Neutrophil (primary cell): ENCODE measurements around the gene FGF14.

ENCODE experiments used
- H3K27ac ChIP-seq: fragments of 200-600 bp; sonication (generic); 2 replicates; pipeline ENCODE4 v1.5.1; 2016; ENCODE audit warnings: mild to moderate bottlenecking, moderate library complexity
- H3K27me3 ChIP-seq: fragments of 200-600 bp; sonication (generic); 2 replicates; pipeline ENCODE4 v1.6.0; 2016; ENCODE audit warnings: mild to moderate bottlenecking
- H3K36me3 ChIP-seq: fragments of 200-600 bp; sonication (generic); 2 replicates; pipeline ENCODE4 v1.5.1; 2017
- H3K4me1 ChIP-seq, 2 experiments: fragments of 200-600 bp in 1 of 2; sonication (generic) in 1 of 2; 1 replicate in 1 of 2; 2 replicates in 1 of 2; pipeline versions ENCODE4 v1.5.1 to v1.6.1; 2013 to 2016; ENCODE audit warnings: low read depth in 1 of 2, low read length in 1 of 2, mild to moderate bottlenecking in 1 of 2, moderate library complexity in 1 of 2; ENCODE audit not compliant: control insufficient read depth in 1 of 2, insufficient read depth in 1 of 2
- H3K4me3 ChIP-seq, 2 experiments: fragments of 200-600 bp in 1 of 2; sonication (generic) in 1 of 2; 1 replicate in 1 of 2; 2 replicates in 1 of 2; pipeline ENCODE4 v1.5.1; 2013 to 2016; ENCODE audit warnings: low read depth in 1 of 2, low read length in 1 of 2, mild to moderate bottlenecking in 1 of 2, moderate library complexity in 1 of 2
- H3K9me3 ChIP-seq: fragments of 200-600 bp; sonication (generic); 2 replicates; pipeline ENCODE4 v1.5.1; 2016
- TF ChIP-seq, protein P1 (sequence below): fragments of 200-600 bp; sonication (generic); IDR thresholded peaks from 2 replicates; pipeline ENCODE4 v1.5.1; 2016; ENCODE audit warnings: antibody characterized with exemption

FGF14 gene

DNA sequence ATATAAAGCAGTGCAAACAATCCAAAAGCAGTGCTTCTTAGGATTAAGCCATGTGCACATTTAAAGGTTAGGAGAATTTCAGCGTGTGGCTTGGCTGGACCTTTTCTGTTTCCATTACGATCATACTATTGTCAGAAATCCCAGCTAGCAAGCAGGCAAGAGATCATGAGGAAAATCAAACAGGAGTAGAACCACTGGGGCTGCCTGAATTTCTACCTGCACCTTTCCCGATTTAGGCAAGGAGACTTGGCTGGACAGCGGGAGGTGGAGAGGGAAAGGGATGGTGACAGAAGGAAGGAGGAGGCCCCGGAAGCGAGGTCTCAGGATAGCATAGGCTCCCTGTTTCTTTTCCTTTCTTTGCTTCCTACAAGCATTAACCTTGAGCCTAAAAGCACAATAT is 102.5 kb downstream of the FGF14 start:
- no peaks in the 10 kb centered on the region for H3K36me3 ChIP-seq
- no peaks in the 10 kb centered on the region for H3K4me1 ChIP-seq
- H3K27me3 ChIP-seq: no peaks in the 10 kb centered on the region
- no peak overlapping the region for H3K27ac ChIP-seq
- H3K4me3 ChIP-seq: no peak overlapping the region
- no peaks in the 10 kb centered on the region for H3K9me3 ChIP-seq
- TF ChIP-seq, protein P1, sequence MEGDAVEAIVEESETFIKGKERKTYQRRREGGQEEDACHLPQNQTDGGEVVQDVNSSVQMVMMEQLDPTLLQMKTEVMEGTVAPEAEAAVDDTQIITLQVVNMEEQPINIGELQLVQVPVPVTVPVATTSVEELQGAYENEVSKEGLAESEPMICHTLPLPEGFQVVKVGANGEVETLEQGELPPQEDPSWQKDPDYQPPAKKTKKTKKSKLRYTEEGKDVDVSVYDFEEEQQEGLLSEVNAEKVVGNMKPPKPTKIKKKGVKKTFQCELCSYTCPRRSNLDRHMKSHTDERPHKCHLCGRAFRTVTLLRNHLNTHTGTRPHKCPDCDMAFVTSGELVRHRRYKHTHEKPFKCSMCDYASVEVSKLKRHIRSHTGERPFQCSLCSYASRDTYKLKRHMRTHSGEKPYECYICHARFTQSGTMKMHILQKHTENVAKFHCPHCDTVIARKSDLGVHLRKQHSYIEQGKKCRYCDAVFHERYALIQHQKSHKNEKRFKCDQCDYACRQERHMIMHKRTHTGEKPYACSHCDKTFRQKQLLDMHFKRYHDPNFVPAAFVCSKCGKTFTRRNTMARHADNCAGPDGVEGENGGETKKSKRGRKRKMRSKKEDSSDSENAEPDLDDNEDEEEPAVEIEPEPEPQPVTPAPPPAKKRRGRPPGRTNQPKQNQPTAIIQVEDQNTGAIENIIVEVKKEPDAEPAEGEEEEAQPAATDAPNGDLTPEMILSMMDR: no peak

DNA sequence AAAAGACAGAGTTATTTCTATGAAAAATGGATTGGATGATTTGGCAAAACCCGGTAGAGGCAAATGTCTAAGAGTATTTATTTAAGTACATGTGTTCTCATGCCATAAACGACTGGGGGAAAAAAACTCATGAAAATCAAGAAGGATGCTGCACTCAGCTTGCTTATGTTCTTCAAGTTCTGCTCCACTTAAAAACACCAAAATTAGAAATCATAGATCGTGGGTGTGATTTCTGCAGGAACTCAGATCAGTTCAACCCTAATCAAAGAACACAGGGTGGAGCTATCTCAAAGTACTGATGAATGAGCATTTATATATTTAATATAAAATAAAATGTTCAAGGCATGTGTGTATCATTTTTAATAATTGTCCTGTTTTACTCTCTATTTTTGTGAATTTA is 103.8 kb downstream of the FGF14 start:
- Histone ChIP-seq H3K4me3 (no peak overlapping the region), H3K27me3 (no peaks in the 10 kb centered on the region), H3K36me3 (no peaks in the 10 kb centered on the region), H3K9me3 (no peaks in the 10 kb centered on the region), H3K27ac (no peak overlapping the region), H3K4me1 (no peaks in the 10 kb centered on the region)
- TF ChIP-seq, protein P1: no peak

DNA sequence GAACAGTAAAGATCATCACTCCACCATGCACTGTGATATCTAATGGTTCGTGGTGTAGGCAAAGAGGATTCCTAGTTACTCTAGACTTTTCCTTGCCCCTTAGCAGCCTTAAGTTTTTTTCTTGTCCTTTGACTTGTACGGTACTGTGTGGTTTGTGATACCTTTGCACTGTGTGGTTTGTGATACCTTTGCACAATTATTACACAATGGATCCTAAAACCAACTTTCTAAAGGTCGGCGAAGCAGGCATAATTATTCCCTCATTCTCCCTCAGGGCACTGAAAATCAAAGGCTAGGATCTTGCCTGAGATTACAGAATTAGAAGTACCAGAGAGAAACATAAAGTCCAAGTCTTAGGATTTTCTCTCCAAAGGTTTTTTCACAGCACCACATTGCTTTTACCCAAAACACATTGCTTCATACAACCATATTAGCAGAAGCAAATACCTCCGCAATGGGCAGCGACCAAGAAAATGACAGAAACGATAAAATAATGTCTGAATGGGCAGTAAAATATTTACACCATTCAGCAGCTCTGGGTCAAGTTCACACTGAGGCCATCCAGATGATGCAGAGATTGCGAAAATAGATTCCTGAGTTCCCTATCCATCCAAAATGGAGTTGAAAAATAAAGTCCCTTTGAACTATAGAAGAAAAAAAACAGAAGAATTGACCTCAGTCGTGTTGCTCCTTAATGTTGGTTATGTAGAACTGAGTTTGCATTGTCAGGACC is 106.4 kb downstream of the FGF14 start:
- TF ChIP-seq, protein P1: no peak
- no peak overlapping the region for H3K4me3 ChIP-seq
- no peaks in the 10 kb centered on the region for H3K27me3 ChIP-seq
- no peaks in the 10 kb centered on the region for H3K4me1 ChIP-seq
- no peaks in the 10 kb centered on the region for H3K36me3 ChIP-seq
- no peaks in the 10 kb centered on the region for H3K9me3 ChIP-seq
- H3K27ac ChIP-seq: no peak overlapping the region

DNA sequence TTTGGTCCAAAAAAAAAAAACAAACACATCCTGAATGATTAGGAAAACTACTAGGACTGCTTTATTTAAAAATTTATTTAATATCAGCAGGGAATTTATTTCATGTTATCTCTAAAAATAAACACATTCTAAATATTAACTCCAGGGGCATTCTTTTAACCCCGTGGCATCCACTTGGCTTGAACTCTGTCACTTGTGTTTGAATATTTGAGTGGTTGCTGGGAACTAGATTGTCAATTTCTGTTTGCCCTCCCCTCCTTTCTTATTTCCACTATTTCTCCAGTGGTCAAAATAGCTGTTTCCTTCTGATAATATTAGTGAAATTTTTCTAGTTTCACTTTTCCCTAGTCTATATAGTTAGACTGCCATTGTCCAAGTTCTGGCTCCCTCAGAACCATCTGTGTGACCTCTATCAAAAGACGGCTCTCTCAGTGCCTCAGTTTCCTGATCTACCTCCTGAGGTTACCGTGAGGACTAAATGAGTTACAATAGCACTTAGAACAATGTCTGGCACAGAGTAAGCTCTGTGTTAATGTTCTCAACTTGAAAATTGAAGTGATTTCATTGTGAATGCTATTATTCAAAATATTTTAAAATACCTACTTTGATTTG is 107.3 kb downstream of the FGF14 start:
- Histone ChIP-seq H3K4me1 (no peaks in the 10 kb centered on the region), H3K36me3 (no peaks in the 10 kb centered on the region), H3K9me3 (no peaks in the 10 kb centered on the region), H3K27ac (no peak overlapping the region), H3K4me3 (no peak overlapping the region), H3K27me3 (no peaks in the 10 kb centered on the region)
- TF ChIP-seq, protein P1: no peak

DNA sequence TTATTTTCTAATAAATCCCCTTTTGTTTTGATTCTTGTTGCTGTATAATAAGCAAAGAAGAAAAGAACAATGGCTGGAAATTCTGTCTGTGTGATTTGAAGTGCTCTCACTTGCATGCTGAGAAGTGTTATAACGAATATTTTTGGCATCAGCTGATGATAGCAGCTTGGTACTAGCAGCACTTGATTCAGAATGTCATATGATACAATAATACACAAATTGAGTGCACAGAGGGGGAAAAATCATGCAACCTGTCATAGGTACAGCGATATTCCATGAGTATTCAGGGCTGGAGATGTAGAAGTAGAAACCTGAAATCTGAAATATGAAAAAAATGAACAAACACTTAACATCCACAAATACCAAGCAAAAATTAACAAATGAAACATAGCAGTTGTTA is 108.1 kb downstream of the FGF14 start:
- Histone ChIP-seq H3K27me3 (no peaks in the 10 kb centered on the region), H3K36me3 (no peaks in the 10 kb centered on the region), H3K27ac (no peak overlapping the region), H3K4me3 (no peak overlapping the region), H3K4me1 (no peaks in the 10 kb centered on the region), H3K9me3 (no peaks in the 10 kb centered on the region)
- TF ChIP-seq, protein P1: no peak
